WTC11 (cell line): ENCODE data around the gene CYB561A3. TPM values are rescaled to one million over a fixed set of nuclear protein-coding genes. Genes with fewer than 3 reads are reported as not detected.

Experiments used
- ATAC-seq: fragments of 200-7000 bp; cut with Tn5 transposase; 2 replicates; pipeline ENCODE4 v1.10.0; 2021; ENCODE audit warnings: mild to moderate bottlenecking, moderate library complexity
- CTCF ChIA-PET: fragments of 300-600 bp; sonication (Branson Sonifier 250); formaldehyde crosslinking; loops from one replicate; lab custom pipeline; 2021; ENCODE audit warnings: antibody characterized with exemption; lab: Charles Lee
- POLR2A ChIA-PET: fragments of 350-600 bp; sonication (Branson Sonifier 250); formaldehyde crosslinking; loops from one replicate; lab custom pipeline; 2021; ENCODE audit warnings: antibody characterized with exemption; lab: Charles Lee
- DNase-seq: peaks from one replicate; pipeline ENCODE4 v3.0.0; 2021; ENCODE audit warnings: low spot score
- H3K27ac Mint-ChIP-seq: 2 replicates; pipeline ENCODE4 v1.8.0; 2021; ENCODE audit warnings: mixed read lengths
- H3K27me3 Mint-ChIP-seq: 2 replicates; pipeline ENCODE4 v1.8.0; 2021; ENCODE audit warnings: low read depth, mild to moderate bottlenecking, moderate library complexity, mixed read lengths
- H3K36me3 Mint-ChIP-seq: 2 replicates; pipeline ENCODE4 v1.8.0; 2021; ENCODE audit warnings: mixed read lengths
- H3K4me1 Mint-ChIP-seq: 2 replicates; pipeline ENCODE4 v1.8.0; 2022; ENCODE audit warnings: mixed read lengths
- H3K4me3 Mint-ChIP-seq: 2 replicates; pipeline ENCODE4 v1.8.0; 2021; ENCODE audit warnings: mild to moderate bottlenecking, moderate library complexity, mixed read lengths
- H3K9me3 Mint-ChIP-seq: 2 replicates; pipeline ENCODE4 v1.8.0; 2021; ENCODE audit warnings: mixed read lengths
- FOXP1 ChIP-seq: sonication (generic); formaldehyde crosslinking; IDR thresholded peaks from 2 replicates; pipeline ENCODE4 v1.8.0; 2022; ENCODE audit warnings: missing genetic modification reagents, mild to moderate bottlenecking, moderate library complexity, borderline replicate concordance
- HMGA2 ChIP-seq: fragments of 250-450 bp; sonication (Bioruptor Pico); IDR thresholded peaks from 2 replicates; pipeline ENCODE4 v1.4.0; 2021; ENCODE audit warnings: mild to moderate bottlenecking, moderate library complexity
- MXD4 ChIP-seq: fragments of 250-450 bp; sonication (Bioruptor Pico); IDR thresholded peaks from 2 replicates; pipeline ENCODE4 v1.8.0; 2021; ENCODE audit warnings: mild to moderate bottlenecking, moderate library complexity, borderline replicate concordance
- MYBL2 ChIP-seq: sonication (generic); formaldehyde crosslinking; IDR thresholded peaks from 2 replicates; pipeline ENCODE4 v1.8.1; 2023; ENCODE audit warnings: mild to moderate bottlenecking, moderate library complexity, missing genetic modification reagents
- NFATC4 ChIP-seq: fragments of 250-450 bp; sonication (Bioruptor Pico); IDR thresholded peaks from 2 replicates; pipeline ENCODE4 v1.9.0; 2021; ENCODE audit warnings: mild to moderate bottlenecking
- SMAD4 ChIP-seq: sonication (generic); formaldehyde crosslinking; IDR thresholded peaks from 2 replicates; pipeline ENCODE4 v1.8.0; 2022; ENCODE audit warnings: mild to moderate bottlenecking, missing genetic modification reagents
- SOX15 ChIP-seq: fragments of 250-450 bp; sonication (Bioruptor Pico); IDR thresholded peaks from 2 replicates; pipeline ENCODE4 v1.9.0; 2021; ENCODE audit warnings: mild to moderate bottlenecking
- SP1 ChIP-seq: sonication (generic); formaldehyde crosslinking; conservative IDR thresholded peaks from 2 replicates; pipeline ENCODE4 v1.8.1; 2022; ENCODE audit warnings: missing genetic modification reagents
- TCF7 ChIP-seq: sonication (generic); formaldehyde crosslinking; IDR thresholded peaks from 2 replicates; pipeline ENCODE4 v1.8.0; 2022; ENCODE audit warnings: mild to moderate bottlenecking, low read depth, missing genetic modification reagents, moderate library complexity
- ZBTB21 ChIP-seq: sonication (generic); formaldehyde crosslinking; IDR thresholded peaks from 2 replicates; pipeline ENCODE4 v1.8.1; 2023; ENCODE audit warnings: mild to moderate bottlenecking, missing genetic modification reagents, borderline replicate concordance
- ZNF423 ChIP-seq: fragments of 250-450 bp; sonication (Bioruptor Pico); IDR thresholded peaks from 2 replicates; pipeline ENCODE4 v2.1.2; 2022; ENCODE audit warnings: mild to moderate bottlenecking, moderate library complexity
- ZNF671 ChIP-seq: fragments of 250-450 bp; sonication (Bioruptor Pico); IDR thresholded peaks from 2 replicates; pipeline ENCODE4 v1.8.0; 2021; ENCODE audit warnings: mild to moderate bottlenecking
- total RNA-seq: library from RNA; stranded (reverse); gene quantifications from 3 replicates; pipeline ENCODE4 v1.2.3, GENCODE V29; 2021
- TF ChIP-seq, protein P1 (sequence below): sonication (generic); formaldehyde crosslinking; conservative IDR thresholded peaks from 2 replicates; pipeline ENCODE4 v1.8.1; 2023; ENCODE audit warnings: mild to moderate bottlenecking, low read depth, missing genetic modification reagents, moderate library complexity
- TF ChIP-seq, protein P2 (sequence below): fragments of 250-450 bp; sonication (Bioruptor Pico); IDR thresholded peaks from 2 replicates; pipeline ENCODE4 v1.9.0; 2021; ENCODE audit warnings: moderate library complexity, mild to moderate bottlenecking, inconsistent platforms, borderline replicate concordance
- TF ChIP-seq, protein P3 (sequence below): sonication (generic); formaldehyde crosslinking; IDR thresholded peaks from 2 replicates; pipeline ENCODE4 v1.8.1; 2022; ENCODE audit warnings: low read depth, mild to moderate bottlenecking, moderate library complexity, missing genetic modification reagents, borderline replicate concordance
- TF ChIP-seq, protein P4 (sequence below): sonication (generic); formaldehyde crosslinking; IDR thresholded peaks from 2 replicates; pipeline ENCODE4 v1.8.1; 2022; ENCODE audit warnings: mild to moderate bottlenecking, moderate library complexity, missing genetic modification reagents
- TF ChIP-seq, protein P5 (sequence below): fragments of 250-450 bp; sonication (Bioruptor Pico); IDR thresholded peaks from 2 replicates; pipeline ENCODE4 v2.1.2; 2022; ENCODE audit warnings: mild to moderate bottlenecking, moderate library complexity
- TF ChIP-seq, protein P6 (sequence below): sonication (generic); formaldehyde crosslinking; IDR thresholded peaks from 2 replicates; pipeline ENCODE4 v1.8.0; 2022; ENCODE audit warnings: mild to moderate bottlenecking, missing genetic modification reagents
- TF ChIP-seq, protein P7 (sequence below): fragments of 250-450 bp; sonication (Bioruptor Pico); IDR thresholded peaks from 2 replicates; pipeline ENCODE4 v1.8.0; 2021; ENCODE audit warnings: mild to moderate bottlenecking
- TF ChIP-seq, protein P8 (sequence below): sonication (generic); formaldehyde crosslinking; conservative IDR thresholded peaks from 2 replicates; pipeline ENCODE4 v1.8.1; 2022; ENCODE audit warnings: mild to moderate bottlenecking, missing genetic modification reagents

The CYB561A3 gene
- total RNA-seq, 1 experiment from 2014 or later, result 38.8 TPM

DNA sequence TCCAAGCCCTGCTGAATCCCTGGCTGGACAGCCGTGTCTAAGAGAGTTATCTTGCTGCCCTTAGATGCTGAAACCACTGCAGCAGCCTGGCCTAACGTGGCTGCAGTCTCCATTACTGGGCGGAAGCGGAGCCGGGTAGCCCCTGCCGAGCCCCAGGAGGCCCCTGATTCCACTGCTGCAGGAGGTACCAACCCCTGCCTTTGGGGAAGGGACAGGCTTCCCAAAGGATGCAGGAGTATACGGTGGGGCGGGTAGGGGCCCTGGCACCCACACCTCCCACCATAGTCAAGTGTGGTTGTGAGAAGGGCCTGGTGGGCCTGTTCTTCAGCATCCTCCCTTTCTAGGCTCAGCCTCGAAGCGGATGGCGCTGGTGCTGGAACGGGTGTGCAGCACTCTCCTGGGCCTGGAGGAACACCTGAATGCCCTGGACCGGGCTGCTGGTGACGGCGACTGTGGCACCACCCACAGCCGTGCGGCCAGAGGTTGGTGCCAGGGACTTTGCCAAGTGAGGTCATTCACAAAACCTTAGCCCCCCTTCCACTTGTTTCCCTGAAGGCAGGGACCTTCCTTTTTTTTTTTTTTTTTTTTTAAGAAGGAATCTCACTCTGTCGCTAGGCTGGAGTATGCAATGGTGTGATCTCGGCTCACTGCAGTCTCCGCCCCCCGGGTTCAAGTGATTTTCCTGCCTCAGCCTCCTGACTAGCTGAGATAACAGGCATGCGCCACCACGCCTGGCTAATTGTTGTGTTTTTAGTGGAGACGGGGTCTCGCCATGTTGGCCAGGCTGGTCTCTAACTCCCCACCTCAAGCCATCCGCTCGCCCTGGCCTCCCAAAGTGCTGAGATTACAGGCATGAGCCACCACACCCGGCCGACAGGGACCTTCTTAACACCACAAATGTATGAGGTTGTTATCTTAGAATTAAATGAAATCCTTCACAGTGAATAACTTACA lies 17.6 kb downstream of the CYB561A3 start:
- no peak overlapping the region for H3K4me3 Mint-ChIP-seq
- H3K27me3 Mint-ChIP-seq, result no peaks in the 10 kb centered on the region
- no peak overlapping the region; the same call in 1 of the 2 replicates for H3K27ac Mint-ChIP-seq
- no peak for ATAC-seq
- CTCF ChIA-PET, result interaction anchor here (0.6 to 0.9 kb wide), 2 partner anchors 8 to 108 kb away, joined by 3 read pairs; no protein-coding TSS in a partner anchor
- POLR2A ChIA-PET, result no interaction called here
- H3K4me1 Mint-ChIP-seq, result no peaks in the 10 kb centered on the region
- peaks cover 7% of the 10 kb centered on the region; the same call in 1 of the 2 replicates for H3K36me3 Mint-ChIP-seq
- DNase-seq, result no peak
- H3K9me3 Mint-ChIP-seq, result no peaks in the 10 kb centered on the region
- TF ChIP-seq SOX15 (CRISPR knock-in tag) (no peak), MYBL2 (CRISPR knock-in tag) (no peak)
- TF ChIP-seq, protein P1, sequence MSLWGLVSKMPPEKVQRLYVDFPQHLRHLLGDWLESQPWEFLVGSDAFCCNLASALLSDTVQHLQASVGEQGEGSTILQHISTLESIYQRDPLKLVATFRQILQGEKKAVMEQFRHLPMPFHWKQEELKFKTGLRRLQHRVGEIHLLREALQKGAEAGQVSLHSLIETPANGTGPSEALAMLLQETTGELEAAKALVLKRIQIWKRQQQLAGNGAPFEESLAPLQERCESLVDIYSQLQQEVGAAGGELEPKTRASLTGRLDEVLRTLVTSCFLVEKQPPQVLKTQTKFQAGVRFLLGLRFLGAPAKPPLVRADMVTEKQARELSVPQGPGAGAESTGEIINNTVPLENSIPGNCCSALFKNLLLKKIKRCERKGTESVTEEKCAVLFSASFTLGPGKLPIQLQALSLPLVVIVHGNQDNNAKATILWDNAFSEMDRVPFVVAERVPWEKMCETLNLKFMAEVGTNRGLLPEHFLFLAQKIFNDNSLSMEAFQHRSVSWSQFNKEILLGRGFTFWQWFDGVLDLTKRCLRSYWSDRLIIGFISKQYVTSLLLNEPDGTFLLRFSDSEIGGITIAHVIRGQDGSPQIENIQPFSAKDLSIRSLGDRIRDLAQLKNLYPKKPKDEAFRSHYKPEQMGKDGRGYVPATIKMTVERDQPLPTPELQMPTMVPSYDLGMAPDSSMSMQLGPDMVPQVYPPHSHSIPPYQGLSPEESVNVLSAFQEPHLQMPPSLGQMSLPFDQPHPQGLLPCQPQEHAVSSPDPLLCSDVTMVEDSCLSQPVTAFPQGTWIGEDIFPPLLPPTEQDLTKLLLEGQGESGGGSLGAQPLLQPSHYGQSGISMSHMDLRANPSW (CRISPR knock-in tag), result no peak
- TF ChIP-seq, all 79 proteins: peak for 0

DNA sequence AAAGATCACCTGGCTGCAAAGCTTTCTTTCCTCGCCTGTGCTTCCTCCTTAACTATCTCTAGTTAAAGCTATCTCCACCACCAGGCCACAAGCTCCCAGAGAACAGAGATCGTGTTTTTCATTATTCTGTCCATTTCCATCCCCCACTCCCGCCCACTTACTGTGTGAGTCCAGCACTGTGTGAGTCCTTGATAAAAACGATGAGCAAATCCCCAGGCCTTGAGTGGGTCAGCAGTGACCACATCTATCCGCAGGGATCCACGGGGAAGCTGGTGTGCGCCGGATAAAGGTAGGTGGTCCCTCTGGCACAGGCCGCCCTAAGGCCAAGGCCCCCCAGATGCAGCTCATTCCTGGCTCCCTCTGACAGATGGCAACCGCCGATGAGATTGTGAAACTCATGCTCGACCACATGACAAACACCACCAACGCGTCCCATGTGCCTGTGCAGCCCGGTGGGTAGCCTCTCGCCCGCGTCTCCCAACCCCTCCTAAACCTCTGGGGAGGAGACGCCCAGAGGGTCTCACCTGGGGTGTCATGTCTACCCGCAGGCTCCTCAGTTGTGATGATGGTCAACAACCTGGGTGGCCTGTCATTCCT lies 19.4 kb downstream of the CYB561A3 start:
- DNase-seq, result no peak
- H3K4me1 Mint-ChIP-seq, result no peaks in the 10 kb centered on the region
- H3K4me3 Mint-ChIP-seq, result no peak overlapping the region
- CTCF ChIA-PET, result interaction anchor here (0.5 to 1.0 kb wide), 2 partner anchors 40 to 43 kb away, joined by 4 to 6 read pairs; no protein-coding TSS in a partner anchor
- no peak overlapping the region for H3K27ac Mint-ChIP-seq
- no peak for ATAC-seq
- no peaks in the 10 kb centered on the region for H3K27me3 Mint-ChIP-seq
- H3K36me3 Mint-ChIP-seq, result peaks cover 10% of the 10 kb centered on the region; the same call in 1 of the 2 replicates
- POLR2A ChIA-PET, result no interaction called here
- TF ChIP-seq SOX15 (CRISPR knock-in tag) (no peak), SP1 (no peak), MYBL2 (CRISPR knock-in tag) (no peak), SMAD4 (CRISPR knock-in tag) (no peak), ZNF423 (CRISPR knock-in tag) (no peak), TCF7 (CRISPR knock-in tag) (no peak)
- TF ChIP-seq, protein P2, sequence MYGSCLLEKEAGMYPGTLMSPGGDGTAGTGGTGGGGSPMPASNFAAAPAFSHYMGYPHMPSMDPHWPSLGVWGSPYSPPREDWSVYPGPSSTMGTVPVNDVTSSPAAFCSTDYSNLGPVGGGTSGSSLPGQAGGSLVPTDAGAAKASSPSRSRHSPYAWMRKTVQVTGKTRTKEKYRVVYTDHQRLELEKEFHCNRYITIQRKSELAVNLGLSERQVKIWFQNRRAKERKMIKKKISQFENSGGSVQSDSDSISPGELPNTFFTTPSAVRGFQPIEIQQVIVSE (CRISPR knock-in tag), result no peak
- TF ChIP-seq, protein P3, sequence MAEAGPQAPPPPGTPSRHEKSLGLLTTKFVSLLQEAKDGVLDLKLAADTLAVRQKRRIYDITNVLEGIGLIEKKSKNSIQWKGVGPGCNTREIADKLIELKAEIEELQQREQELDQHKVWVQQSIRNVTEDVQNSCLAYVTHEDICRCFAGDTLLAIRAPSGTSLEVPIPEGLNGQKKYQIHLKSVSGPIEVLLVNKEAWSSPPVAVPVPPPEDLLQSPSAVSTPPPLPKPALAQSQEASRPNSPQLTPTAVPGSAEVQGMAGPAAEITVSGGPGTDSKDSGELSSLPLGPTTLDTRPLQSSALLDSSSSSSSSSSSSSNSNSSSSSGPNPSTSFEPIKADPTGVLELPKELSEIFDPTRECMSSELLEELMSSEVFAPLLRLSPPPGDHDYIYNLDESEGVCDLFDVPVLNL (CRISPR knock-in tag), result no peak
- TF ChIP-seq, protein P4, sequence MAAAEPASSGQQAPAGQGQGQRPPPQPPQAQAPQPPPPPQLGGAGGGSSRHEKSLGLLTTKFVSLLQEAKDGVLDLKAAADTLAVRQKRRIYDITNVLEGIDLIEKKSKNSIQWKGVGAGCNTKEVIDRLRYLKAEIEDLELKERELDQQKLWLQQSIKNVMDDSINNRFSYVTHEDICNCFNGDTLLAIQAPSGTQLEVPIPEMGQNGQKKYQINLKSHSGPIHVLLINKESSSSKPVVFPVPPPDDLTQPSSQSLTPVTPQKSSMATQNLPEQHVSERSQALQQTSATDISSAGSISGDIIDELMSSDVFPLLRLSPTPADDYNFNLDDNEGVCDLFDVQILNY (CRISPR knock-in tag), result no peak
- TF ChIP-seq, protein P5, sequence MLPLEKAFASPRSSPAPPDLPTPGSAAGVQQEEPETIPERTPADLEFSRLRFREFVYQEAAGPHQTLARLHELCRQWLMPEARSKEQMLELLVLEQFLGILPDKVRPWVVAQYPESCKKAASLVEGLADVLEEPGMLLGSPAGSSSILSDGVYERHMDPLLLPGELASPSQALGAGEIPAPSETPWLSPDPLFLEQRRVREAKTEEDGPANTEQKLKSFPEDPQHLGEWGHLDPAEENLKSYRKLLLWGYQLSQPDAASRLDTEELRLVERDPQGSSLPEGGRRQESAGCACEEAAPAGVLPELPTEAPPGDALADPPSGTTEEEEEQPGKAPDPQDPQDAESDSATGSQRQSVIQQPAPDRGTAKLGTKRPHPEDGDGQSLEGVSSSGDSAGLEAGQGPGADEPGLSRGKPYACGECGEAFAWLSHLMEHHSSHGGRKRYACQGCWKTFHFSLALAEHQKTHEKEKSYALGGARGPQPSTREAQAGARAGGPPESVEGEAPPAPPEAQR, result no peak
- no peaks in the 10 kb centered on the region for H3K9me3 Mint-ChIP-seq

DNA sequence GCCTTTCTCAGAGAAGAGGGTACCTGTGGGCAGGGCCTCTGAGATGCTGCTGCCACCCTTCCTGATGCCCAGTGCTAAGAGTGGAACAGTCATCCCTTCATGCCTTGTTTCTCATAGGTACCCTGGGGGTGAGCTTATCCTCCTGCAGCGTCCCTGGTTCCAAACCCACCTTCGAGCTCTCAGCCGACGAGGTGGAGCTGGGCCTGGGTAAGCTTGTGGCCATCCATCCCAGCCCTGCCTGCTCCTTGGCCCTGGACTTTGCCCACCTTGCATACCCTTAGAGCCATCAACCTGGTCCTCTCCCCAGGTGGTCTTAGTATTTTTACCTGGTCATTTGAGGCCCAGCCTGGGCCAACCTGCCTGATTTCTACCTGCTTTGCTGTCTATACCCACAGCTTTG lies 20.0 kb downstream of the CYB561A3 start:
- Mint-ChIP-seq H3K27ac (no peak overlapping the region), H3K27me3 (no peaks in the 10 kb centered on the region), H3K9me3 (no peaks in the 10 kb centered on the region), H3K4me1 (peaks cover 4% of the 10 kb centered on the region; the same call in 1 of the 2 replicates), H3K4me3 (no peak overlapping the region), H3K36me3 (peaks cover 10% of the 10 kb centered on the region; the same call in 1 of the 2 replicates)
- ATAC-seq (no peak), DNase-seq (no peak)
- ChIA-PET CTCF (interaction anchor here (1.0 kb wide), 1 partner anchor 43 kb away, joined by 6 read pairs; no protein-coding TSS in a partner anchor), POLR2A (no interaction called here)
- TF ChIP-seq HMGA2 (CRISPR knock-in tag) (no peak), NFATC4 (CRISPR knock-in tag) (no peak), FOXP1 (CRISPR knock-in tag) (no peak), ZNF671 (CRISPR knock-in tag) (no peak), ZBTB21 (CRISPR knock-in tag) (no peak), MXD4 (CRISPR knock-in tag) (no peak)
- TF ChIP-seq, protein P6, sequence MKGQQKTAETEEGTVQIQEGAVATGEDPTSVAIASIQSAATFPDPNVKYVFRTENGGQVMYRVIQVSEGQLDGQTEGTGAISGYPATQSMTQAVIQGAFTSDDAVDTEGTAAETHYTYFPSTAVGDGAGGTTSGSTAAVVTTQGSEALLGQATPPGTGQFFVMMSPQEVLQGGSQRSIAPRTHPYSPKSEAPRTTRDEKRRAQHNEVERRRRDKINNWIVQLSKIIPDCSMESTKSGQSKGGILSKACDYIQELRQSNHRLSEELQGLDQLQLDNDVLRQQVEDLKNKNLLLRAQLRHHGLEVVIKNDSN (CRISPR knock-in tag), result no peak
- TF ChIP-seq, protein P7, sequence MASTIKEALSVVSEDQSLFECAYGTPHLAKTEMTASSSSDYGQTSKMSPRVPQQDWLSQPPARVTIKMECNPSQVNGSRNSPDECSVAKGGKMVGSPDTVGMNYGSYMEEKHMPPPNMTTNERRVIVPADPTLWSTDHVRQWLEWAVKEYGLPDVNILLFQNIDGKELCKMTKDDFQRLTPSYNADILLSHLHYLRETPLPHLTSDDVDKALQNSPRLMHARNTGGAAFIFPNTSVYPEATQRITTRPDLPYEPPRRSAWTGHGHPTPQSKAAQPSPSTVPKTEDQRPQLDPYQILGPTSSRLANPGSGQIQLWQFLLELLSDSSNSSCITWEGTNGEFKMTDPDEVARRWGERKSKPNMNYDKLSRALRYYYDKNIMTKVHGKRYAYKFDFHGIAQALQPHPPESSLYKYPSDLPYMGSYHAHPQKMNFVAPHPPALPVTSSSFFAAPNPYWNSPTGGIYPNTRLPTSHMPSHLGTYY, result no peak
- TF ChIP-seq, protein P8, sequence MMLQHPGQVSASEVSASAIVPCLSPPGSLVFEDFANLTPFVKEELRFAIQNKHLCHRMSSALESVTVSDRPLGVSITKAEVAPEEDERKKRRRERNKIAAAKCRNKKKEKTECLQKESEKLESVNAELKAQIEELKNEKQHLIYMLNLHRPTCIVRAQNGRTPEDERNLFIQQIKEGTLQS (CRISPR knock-in tag), result no peak
